ENCODE measurements around the gene RAN. TPM values are rescaled to one million over a fixed set of nuclear protein-coding genes. Genes with fewer than 3 reads are reported as not detected.

The RAN gene
- total and polyA plus RNA-seq, 9 donors = 80.4 to 419 (median 314) TPM

DNA sequence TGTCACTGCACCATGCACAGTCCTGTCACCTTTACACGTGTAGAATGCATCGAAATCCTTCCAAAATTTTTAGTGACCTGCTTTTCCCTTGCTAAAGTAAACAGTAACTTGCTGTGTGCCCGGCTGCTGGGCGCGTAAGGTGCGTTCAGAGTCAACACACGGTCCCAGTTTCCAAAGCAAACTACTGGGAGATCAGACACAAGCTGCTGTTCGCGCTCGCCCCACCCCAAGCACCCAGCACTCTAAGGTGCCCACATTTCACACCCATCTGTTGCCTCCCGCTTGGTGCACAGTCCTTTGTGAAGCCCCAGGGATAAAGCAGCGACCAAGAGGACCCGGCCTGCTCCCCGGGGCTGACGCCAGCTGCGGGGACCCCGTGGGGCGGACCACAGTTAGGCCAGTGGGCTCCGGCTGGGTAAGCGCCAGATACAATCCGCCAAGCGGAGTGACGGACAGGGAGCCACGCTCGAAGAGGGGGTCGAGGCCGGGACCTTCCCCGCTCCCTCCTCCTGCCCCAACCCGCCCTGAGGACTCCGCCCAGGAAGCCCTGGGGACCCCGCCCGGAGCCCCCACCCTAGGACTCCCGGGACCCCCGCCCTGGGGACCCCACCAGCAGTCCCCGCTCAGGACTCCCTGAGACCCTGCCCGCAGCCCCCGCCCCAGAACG, 33.4 kb upstream of the RAN start:
- H3K4me3 ChIP-seq = peak overlapping the region; percentile 84
- no peaks in the 10 kb centered on the region for H3K36me3 ChIP-seq
- WGBS, 3 donors = 1 to 2% (median 1%) methylated on average over 32 to 38 of the region's 38 CpGs
- H3K9me3 ChIP-seq = no peaks in the 10 kb centered on the region
- H3K4me1 ChIP-seq (ENCODE audit: insufficient read depth) = peaks cover 1% of the 10 kb centered on the region
- peak overlapping the region; percentile 35 to 44 for H3K27ac ChIP-seq
- TF ChIP-seq POLR2A (IDR thresholded peaks at IDR 0.05) = no peak
- no peak for TF ChIP-seq EP300 (IDR thresholded peaks at IDR 0.05)
- TF ChIP-seq, protein P1, sequence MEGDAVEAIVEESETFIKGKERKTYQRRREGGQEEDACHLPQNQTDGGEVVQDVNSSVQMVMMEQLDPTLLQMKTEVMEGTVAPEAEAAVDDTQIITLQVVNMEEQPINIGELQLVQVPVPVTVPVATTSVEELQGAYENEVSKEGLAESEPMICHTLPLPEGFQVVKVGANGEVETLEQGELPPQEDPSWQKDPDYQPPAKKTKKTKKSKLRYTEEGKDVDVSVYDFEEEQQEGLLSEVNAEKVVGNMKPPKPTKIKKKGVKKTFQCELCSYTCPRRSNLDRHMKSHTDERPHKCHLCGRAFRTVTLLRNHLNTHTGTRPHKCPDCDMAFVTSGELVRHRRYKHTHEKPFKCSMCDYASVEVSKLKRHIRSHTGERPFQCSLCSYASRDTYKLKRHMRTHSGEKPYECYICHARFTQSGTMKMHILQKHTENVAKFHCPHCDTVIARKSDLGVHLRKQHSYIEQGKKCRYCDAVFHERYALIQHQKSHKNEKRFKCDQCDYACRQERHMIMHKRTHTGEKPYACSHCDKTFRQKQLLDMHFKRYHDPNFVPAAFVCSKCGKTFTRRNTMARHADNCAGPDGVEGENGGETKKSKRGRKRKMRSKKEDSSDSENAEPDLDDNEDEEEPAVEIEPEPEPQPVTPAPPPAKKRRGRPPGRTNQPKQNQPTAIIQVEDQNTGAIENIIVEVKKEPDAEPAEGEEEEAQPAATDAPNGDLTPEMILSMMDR (IDR thresholded peaks at IDR 0.05) = no peak
- no peaks in the 10 kb centered on the region for H3K27me3 ChIP-seq
- intact Hi-C loops (cut with DNase I) = no loop called here
- DNase-seq = peak in 4 of 5 donors; percentile 39 to 73 (median 57)

DNA sequence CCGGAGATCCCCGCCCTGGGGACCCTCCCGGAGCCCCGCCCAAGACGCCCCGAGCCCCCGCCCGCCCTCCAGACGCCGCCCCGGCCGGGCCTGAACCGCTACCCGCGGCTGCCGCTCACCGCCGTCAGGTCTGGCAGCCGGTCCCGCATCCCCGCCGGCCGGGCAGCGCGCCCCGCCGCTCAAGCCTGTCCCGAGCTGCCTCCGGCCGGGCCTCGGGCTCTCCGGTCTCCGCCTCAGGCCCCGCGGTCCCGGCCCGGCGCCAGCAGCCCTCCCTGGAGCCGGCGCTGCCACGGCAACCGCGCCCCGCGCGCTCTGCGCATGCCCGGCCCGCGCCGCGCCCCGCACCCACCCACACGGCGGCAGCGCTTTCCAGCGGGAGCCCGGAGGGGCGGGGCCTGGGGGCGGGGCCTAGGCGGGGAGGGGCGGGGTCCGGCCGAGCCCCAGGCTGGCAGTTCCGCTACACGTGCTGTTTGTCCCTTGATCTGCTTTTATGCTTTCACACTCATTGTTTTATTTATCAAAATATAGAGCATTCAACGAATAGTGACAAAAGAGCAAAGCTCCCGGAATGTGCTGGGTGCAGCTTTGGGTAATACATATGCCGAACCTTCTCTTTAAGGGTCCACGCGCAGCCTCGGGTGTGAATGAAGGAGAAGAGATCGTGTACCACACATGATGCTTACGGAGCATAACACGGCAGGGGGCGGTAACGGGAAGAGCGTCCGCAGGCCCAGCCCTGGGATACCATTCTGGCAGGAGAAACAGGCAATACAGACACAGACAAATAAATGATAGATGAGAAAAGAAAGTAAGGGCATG, 32.7 kb upstream of the RAN start, which contains the start of gene STX2:
STX2 (minus strand) TSS at position 300 of the 819 bp plus-strand sequence; CDS start at position 149, 151 bp downstream.
- 0 to 1% (median 0%) methylated on average over 39 to 79 of the region's 79 CpGs for WGBS, 3 donors
- no peak for TF ChIP-seq EP300 (IDR thresholded peaks at IDR 0.05)
- TF ChIP-seq, protein P1 (IDR thresholded peaks at IDR 0.05) = peak; percentile 12 to 37 (median 34)
- intact Hi-C loops (cut with DNase I) = no loop called here
- Histone ChIP-seq H3K4me3 (peak within 1 kb of the TSS; percentile 84), H3K9me3 (no peaks in the 10 kb centered on the region), H3K4me1 (ENCODE audit: insufficient read depth) (peaks cover 1% of the 10 kb centered on the region), H3K27ac (peak within 1 kb of the TSS; percentile 35 to 44), H3K36me3 (no peaks in the 10 kb centered on the region), H3K27me3 (no peaks in the 10 kb centered on the region)
- peak; percentile 88 to 96 (median 93) for DNase-seq

DNA sequence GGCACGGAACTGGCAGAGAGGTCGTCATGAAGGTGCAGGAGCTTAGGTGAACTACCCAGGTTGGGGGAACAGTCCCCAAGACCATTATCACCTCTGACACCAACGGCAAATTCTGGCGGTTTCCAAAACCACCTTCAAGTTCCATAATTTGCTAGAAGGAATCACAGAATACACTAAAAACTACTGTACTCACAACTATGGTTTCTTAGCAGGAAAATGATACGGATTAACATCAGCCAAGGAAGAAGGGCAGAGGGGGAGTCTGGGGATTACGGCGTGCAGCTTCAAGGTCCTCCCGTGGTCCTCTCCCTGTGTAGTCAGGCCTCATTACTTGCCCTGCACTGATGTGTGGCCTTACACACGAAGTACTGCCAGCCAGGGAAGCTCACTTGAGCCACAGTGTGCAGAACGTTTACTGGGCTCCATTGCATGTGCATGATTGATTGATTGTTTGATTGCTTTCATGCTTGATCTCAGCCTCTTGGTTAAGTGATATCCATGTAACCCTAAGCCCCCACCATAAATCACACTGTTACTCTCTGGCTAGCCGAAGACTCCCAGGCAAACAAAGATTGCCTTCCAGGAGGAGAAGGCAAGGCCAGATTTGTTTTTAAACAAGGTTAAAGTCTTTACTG, 32.0 kb upstream of the RAN start:
- H3K4me1 ChIP-seq (ENCODE audit: insufficient read depth) = peaks cover 1% of the 10 kb centered on the region
- WGBS, 3 donors = 35 to 46% (median 36%) methylated on average over 11 of the region's 11 CpGs
- no peak for DNase-seq

DNA sequence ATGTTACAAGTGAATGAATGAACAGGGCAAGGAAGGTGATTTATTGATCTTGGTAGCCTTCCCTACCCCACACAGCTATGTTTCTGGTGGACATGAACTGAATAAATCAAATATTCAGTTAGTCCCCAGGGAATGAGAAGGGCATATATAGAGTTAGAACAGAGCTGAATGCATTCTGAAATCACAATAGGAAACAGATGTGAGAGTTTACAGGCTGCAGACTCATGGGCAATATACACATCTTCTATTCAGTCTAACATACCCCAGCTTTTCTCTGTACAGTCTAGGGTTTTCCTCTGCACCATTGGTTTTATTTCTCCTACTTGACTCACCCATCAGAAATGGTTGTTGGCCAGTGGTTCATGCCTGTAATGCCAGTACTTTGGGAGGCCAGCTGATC, 25.5 kb upstream of the RAN start:
- no peaks in the 10 kb centered on the region for H3K4me1 ChIP-seq (ENCODE audit: insufficient read depth)
- H3K36me3 ChIP-seq = no peaks in the 10 kb centered on the region
- no peak for DNase-seq
- no peak for TF ChIP-seq POLR2A (IDR thresholded peaks at IDR 0.05)
- TF ChIP-seq, protein P1 (IDR thresholded peaks at IDR 0.05) = no peak
- TF ChIP-seq EP300 (IDR thresholded peaks at IDR 0.05) = no peak
- H3K27me3 ChIP-seq = no peaks in the 10 kb centered on the region
- intact Hi-C loops (cut with DNase I) = no loop called here
- H3K27ac ChIP-seq = no peak overlapping the region
- H3K4me3 ChIP-seq = no peak overlapping the region
- H3K9me3 ChIP-seq = no peaks in the 10 kb centered on the region

More for the DNA sequence above, 32.0 kb upstream of the RAN start:
- intact Hi-C loops (cut with DNase I) = no loop called here
- H3K27ac ChIP-seq = peak overlapping the region in 1 of 2 donors; percentile 32
- TF ChIP-seq, protein P1 (IDR thresholded peaks at IDR 0.05) = no peak
- TF ChIP-seq POLR2A (IDR thresholded peaks at IDR 0.05) = no peak
- no peak for TF ChIP-seq EP300 (IDR thresholded peaks at IDR 0.05)
- H3K4me3 ChIP-seq = peak overlapping the region; percentile 84
- no peaks in the 10 kb centered on the region for H3K9me3 ChIP-seq
- no peaks in the 10 kb centered on the region for H3K36me3 ChIP-seq
- H3K27me3 ChIP-seq = no peaks in the 10 kb centered on the region
